ENCODE results near the gene CACNG6.

The CACNG6 gene

DNA sequence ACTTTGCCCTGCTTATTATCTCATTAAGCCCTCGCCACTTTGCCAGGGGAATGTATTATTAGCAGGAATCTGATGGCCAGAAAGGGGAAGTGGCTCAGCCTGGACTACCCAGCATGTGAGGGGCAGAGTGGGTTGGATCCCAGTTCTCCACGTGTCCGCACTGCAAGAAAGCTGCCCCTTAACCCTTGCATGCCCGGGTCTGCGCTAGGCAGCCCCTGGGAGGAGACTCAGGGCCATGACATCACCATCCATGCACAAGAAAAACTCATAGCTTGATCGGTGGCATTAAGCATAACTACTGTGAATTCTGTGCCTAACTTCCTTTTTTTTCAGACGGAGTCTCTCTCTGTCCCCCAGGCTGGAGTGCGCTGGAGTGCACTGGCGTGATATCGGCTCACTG, 19.8 kb upstream of the CACNG6 start:
- DNase-seq, result no peak

DNA sequence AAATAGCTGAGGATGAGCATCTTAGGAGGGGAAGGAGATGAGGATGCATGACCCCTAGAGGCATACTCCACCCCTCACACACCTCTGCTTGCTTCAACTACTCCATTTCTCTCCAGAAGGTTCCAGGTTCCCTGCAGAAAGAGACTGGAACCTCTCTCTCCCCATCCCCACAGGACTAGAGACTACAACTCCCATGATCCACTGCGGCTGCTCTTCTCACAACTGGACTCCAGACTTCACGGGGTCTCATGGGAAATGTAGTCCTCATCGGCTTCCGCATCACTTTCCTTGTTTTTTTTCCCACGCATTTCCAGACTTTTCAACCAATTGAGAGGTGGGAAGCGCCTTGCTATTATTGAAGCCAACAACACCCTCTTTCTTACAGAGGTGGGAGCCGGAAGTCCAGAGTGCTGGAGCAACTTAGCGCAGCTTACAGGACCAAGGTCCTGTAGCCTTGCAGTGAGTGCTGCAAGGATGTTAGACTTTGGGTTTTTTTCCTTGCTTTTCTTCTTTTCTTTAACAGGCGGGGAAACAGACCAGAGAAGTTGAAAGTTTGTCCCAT, 13.9 kb upstream of the CACNG6 start:
- peak; percentile 74 for DNase-seq

DNA sequence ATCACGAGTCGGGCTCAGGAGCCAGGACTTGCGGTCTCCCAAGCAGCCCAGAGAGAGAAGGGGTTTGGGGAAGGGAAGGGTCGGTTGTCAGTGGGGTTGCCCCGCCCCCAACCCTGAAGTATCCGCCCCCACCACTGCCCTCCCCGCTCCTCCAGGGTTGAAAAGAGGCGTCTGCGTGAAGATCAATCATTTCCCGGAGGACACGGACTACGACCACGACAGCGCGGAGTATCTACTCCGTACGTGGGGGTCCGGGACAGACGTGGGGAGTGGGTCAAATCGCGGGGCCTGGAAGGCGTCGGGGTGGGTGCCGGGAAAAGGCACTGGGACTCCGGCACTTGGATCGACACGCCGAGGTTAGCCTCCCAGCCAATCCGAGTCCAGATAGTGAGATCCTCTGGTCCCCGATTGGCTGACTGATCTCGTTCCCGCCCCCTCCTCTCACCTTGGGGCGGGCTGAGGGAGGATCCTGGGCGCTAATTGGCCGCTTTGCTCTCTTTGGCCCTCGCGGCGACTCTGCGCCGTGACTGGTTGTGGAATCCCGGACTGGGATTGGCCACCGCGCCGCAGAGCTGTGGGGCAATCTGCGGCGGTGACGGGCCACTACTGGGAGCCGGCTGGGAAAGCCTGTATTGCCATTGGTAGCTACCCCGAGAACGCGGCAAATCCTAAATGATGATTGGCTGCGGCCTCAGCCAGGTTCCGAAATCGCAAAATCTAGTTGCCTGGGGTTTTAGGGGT, 13.3 kb upstream of the CACNG6 start:
- DNase-seq, result peak; percentile 69

DNA sequence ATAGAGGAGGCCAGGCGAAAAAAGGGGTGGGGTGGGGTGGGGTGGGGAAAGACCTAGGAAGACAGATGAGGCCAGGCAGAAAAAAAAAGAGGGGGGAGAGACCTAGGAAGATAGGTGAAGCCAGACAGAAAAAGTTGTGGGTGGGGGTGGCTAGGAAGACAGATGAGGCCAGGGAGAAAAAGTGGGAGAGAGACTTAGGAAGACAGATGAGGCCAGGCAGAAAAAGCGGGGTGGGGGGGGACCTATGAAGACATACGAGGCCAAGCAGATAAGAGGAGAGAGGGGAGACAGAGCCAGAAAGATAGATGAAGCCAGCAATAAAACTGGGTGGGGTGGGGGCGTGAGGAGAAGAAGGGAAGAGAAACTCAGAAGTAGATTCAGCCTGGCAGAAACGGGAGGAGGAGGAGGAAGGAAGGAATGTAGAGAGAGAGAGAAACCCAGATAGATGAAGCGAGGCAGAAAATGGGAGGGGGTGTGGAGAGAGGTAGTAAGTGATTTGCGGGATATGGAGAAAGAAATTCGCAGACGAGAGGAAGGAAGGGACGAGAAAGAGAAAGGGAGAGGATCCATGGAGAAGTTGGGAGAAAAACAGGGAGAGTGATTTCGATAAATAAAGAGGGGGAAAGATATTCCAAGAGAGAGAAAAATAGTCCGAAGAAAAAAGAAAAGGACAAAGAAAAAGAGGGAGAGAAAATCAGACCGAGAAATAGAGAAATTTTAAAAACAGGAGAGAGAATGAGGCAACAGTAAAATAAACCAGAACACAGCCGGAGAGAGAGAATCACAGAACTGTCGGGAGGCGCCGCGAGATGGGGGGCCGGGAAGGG, 12.2 kb upstream of the CACNG6 start:
- DNase-seq, result no peak

DNA sequence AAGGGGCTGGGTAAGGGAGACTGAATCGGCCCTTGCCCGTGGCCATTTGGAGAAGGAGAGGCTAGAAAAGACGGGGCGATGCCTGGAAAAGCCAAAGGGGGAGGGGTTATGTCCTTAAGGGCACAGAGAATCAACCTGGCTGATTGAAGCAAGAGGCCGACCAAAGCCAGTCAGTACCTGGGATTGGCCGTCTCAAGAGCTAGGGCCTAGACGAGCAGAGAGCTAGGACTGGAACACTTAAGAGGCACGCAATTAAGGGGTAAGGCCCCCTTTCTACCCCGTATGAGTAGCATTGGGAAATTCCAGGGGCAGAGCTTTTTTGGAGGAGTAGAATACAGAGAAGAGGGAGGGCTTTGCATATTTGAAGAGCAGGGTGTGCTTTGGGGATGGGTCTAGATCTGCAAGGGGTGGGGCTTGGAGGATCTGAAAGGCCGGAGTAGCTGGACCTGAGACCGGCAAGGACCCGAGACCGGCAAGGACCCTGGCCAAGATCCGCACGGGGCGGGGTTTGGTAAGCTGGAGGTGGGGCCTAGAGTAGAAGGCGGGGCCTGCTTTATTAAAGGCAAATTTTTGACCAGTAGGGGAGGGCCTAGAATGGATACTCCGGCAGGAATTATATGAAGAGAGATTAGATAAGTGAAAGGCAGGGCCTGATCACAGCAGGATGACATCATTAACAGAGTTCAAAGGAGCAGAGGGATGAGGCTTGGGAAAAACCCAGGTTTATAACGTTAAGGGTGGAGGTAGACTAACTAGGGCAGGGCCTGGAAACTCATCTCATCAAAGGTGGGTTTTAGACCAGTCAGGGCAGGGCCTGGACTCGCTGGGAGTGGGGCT, 10.7 kb upstream of the CACNG6 start:
- DNase-seq, result no peak

DNA sequence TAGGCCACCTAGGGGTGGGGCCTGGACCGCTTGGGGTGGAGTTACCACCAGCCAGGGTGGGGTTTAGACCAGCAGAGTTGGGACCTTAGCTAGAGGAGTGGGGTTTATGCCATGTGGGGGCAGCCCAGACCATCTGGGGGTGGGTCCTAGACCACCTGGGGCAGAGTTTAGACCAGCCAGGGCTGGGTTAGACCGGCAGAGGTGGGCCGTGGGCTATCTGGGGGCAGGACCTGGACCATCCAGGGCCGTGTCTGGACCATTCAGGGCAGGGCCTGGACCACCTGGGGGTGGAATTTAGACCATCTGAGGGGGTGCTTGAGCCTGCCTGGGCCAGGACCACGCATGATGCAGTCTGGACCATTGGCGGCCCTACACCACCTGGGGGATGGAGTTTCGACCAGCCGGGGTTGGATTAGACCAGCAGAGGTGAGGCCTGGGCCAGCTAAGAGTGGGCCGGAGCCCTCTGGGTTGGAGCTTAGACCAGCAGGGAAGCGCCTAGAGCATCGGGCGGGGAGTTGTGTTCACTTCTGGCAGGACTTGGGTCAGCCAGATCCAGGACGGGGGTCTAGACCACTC, 10.0 kb upstream of the CACNG6 start:
- no peak for DNase-seq

DNA sequence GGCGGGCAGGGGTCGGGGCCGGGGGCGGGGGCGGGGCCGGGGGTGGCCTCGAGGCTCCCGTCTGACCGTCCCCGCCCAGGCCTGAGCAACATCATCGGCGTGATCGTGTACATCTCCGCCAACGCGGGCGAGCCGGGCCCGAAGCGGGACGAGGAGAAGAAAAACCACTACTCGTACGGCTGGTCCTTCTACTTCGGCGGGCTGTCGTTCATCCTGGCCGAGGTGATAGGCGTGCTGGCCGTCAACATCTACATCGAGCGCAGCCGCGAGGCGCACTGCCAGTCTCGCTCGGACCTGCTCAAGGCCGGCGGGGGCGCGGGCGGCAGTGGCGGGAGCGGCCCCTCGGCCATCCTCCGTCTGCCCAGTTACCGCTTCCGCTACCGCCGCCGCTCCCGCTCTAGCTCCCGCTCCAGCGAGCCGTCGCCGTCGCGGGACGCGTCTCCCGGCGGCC, 9.4 kb upstream of the CACNG6 start:
- DNase-seq, result no peak

DNA sequence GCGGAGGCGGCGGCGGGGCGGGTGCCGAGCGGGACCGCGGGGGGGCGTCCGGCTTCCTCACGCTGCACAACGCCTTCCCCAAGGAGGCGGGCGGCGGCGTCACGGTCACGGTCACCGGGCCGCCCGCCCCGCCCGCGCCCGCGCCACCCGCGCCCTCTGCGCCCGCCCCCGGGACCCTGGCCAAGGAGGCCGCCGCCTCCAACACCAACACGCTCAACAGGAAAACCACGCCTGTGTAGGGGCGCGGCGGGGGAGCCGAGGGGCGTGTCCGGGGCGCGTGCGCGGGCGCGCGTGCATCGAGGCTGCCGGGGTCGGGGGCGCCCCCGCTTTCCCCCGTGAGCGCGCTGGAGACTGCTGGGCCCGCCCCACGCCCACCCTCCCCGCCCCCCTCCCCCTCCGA, 8.8 kb upstream of the CACNG6 start:
- peak; percentile 63 for DNase-seq

DNA sequence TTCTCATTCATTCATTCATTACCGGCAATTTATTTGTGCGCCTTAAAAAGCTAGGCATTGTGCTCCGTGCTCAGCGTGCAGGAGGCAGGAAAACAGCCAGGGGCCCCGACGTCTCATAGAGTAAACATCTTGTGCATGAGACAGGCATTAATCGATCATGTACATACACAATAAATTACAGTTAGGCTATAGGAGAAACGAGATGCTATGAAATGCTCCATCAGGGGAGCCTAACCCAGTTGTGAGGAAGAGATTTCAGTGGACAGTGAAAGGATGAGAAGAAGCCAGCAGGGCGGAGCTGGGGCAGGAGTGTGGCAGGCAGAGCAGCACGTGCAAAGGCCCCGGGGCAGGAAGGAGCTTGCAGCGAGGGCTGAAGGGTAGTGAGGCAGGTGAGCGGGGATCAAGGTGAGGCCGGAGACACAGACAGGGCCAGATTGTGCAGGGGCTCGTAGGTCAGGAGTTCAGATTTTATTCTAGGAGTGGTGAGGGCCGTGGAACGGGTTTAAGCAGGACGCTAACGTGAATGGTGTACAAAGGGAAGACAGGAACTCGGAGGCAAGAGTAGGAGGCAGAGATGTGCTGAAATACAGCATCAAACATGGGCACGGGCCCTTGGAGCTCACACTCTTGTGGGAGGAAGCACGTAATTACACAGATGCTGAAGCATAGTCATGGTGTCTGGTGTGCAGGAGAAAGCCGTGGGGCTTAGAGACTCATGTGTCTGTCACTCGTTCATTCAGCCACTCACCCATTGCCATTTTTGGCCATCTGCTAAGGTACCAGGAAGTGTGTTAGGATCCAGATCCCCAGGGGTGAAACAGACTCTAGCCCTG, 7.8 kb upstream of the CACNG6 start:
- DNase-seq, result no peak

DNA sequence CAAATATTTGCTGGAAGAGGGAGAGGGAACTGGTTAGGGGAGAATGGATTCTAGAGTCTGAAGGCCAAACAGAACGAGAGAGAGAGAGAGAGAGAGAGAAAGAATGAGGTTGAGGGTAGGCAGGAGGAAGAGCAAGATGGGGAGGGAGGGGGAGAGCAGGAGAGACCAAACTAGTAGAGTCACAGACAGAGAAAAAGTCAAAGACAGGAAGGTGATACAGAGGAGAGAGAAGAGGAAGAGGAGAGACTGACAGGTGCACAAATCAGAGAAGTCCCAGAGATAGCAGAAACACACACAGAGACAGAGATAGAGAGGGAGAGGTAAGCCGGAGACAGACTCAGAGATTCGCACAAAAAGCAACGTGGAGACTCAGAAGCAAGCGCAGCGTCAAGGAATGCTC, 5.6 kb upstream of the CACNG6 start:
- DNase-seq, result no peak

DNA sequence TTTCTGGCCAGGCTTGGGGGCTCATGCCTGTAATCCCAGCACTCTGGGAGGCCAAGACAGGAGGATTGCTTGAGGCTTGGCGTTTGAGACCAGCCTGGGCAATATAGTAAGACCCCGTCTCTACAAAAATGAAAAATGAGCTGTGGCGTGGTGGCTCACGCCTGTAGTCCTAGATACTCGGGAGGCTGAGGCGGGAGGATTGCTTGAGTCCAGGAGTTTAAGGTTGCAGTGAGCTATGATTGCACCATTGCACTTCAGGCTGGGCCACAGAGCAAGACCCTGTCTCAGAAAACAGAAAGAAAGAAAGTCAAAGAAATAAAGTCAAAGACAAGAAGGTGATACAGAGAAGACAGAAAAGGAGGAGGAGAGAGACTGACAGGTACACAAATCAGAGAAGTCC, 2.5 kb upstream of the CACNG6 start:
- no peak for DNase-seq

DNA sequence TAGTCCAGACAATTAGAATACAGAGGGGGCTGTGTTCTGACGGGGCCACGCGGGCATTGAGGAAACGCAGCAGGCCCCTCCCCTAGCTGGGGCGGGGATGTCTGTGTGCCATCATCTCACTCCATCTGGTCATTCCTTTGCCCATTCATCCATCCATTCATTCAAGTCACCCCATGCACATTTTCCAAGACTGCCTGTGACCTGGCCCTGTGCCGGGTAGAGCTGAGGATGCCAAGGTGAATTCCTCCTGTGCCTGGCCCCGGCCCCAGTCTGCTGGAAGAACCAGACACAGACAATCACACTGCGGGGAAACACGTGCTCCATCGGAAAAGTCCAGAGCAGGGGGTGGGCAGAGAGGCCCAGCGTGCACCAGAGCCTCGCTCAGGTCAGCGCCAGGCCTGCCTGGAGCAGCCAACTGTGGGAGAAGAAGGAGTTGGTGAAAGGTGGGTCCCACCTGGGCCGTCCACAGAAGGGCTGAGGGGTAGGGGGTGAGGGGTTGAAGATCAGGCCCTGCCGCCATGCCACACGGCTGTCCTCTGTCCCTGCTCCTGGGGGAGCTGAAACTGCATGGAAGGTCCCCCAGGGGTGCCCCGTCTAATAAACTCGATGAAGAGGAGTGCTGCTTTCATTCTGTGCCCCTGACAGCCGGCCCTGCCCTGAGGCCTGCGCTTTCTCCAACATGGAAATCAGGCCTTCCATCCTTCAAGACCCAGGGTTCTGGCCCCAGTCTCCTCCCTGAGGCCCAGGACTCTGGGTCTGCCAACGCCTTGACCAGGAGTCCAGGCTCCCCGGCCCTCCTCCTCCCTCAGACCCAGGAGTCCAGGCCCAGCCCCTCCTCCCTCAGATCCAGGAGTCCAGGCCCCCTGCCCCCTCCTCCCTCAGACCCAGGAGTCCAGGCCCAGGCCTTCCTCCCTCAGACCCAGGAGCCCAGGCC, 1.6 kb upstream of the CACNG6 start:
- no peak for DNase-seq

DNA sequence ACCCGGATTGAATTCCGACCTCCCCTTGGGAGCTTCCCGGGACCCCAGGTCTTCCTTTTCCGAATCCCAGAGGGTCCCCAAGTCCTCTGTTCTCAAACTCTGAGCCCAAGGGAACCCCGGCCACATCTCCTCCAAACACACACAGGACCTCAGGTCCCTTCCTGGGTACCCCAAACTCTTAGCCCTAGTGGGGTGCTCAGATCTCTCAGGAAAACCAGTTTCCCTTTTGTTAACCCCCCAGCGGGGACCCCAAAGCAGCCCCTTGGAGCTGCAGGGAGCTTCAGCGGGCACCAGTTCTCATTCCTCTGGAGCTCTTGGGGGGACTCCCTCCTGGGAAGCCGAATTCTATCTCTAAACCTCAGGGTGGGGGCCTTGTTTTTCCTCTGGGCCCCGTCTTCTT, 774 bp downstream of the CACNG6 start:
- DNase-seq, result no peak

DNA sequence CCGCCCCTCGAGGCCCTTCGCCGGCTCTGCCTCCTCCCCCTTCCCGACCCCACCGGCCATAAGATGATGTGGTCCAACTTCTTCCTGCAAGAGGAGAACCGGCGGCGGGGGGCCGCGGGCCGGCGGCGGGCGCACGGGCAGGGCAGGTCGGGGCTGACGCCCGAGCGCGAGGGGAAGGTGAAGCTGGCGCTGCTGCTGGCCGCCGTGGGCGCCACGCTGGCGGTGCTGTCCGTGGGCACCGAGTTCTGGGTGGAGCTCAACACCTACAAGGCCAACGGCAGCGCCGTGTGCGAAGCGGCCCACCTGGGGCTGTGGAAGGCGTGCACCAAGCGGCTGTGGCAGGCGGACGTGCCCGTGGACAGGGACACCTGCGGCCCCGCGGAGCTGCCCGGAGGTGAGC, 1.4 kb downstream of the CACNG6 start:
- DNase-seq, result no peak

DNA sequence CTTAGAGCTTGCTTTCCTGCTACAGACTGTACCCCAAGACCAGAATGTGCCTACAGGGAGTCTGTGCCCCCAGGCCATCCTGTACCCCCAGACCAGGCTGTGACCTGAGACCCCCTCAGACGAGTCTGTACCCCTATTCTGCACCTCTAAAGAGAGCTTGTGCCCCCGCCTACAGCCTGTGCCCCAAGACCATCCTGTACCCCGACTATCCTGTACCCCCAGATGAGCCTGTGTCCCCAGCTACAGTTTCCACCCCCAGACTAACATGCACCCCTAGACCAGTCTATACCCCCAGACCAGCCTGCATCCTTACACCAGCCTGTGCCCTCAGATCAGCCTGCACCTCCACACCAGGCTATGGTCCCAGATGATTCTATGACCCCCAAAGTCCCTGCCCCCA, 2.0 kb downstream of the CACNG6 start:
- no peak for DNase-seq

DNA sequence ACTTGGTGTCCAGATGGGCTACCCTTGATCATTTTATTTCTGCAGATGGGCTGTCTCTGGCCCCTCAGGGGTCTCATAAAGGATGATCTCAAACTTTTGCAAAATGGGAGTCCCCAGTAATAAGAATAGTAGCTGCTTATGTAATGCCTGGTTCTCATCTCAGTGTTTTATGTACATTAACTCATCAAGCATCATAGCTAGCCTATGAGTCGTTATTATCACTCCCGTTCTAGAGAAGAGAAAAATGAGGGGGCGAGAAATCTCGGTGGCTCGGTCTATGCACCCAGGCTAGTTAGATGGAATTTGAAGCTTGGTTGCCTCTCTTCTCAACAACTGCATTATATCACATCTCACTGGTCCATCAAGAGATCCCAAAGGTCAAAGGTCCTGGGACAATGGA, 3.4 kb downstream of the CACNG6 start:
- DNase-seq, result no peak

DNA sequence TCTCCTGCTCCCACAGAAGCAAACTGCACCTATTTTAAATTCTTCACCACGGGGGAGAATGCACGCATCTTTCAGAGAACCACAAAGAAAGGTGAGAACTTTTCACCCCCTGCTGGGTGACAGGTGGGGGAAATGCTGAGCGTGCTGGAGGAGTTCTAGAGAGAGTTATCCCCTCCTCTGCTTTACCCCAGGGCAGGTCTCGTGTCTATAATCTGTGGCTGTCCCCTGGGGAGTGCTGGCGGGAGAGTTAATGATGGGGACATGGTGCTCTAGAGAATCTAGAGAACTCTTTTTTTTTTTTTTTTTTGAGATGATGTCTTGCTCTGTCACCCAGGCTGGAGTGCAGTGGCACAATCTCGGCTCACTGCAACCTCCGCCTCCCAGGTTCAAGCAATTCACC, 6.8 kb downstream of the CACNG6 start:
- DNase-seq, result no peak

DNA sequence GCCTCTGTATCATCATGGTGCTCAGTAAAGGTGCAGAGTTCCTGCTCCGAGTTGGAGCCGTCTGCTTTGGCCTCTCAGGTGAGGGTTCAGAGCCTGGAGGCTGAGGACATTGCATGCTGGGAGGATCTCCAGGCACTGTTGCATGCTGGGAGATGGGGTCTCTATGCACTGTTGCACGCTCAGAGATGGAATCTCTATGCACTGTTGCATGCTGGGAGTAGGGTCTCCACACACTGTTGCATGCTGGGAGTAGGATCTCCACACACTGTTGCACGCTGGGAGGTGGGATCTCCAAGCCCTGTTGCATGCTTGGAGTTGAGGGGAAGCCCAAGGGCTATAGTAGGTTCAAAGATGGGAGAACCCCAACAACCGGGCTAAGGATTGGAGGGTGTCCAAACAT, 8.3 kb downstream of the CACNG6 start:
- no peak for DNase-seq

DNA sequence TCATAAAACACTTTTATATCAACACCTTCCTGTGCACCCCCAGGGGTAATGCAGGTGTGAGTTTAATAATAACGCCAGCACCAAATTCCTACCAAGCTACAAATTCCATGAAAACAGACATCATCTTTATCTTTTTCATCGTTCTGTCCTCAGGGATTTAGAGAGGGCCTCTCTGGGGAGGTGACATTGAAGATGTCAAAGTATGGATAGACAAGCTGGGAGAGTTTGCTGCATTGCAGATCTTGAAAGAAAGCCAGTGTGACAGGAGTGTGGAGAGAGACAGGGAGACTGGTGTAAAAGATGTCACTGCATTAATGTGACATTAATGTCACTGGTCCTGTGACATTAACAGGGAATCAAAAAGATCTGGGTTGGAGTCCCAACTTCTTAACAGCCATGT, 10.1 kb downstream of the CACNG6 start:
- DNase-seq, result no peak

DNA sequence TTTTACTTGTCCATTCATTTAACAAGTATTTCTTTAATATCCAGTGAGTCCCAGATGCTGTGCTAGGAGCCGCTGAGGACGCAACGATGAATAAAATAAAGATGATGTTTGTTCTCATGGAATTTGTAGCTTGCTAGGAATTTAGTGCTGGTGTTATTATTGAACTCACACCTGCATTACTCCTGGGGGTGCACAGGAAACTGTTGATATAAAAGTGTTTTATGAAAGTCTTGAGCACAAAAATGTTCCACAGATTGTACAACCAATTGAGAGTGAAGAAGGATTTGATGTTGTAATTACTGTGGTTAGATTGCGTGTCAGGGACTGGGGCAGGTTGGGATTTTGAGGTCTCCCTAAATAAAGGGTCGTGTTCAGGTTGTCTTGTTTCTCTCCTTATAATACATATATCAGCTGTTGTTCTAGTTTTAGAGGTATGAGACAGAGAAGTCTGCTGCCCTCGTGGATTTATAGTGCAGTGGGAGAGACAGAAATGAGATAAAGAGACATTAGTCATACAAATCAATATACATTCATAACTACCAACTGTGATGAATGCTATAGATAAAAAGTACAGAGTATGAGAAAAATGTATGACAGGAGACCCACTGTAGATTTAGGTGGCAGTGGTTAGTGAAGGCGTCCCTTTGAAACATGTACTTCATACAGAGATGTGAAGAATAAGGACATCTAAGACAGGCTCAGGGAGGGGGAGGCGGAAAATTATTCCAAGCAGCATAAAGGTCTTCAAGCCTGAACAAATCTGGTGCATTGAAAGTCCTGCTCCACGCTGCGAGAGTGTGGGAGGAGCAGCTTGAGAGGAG, 11.3 kb downstream of the CACNG6 start:
- no peak for DNase-seq
